HG02678 (cell line): Measurements from ENCODE around the gene NR1H2.
"Not testable (repeated sequence)": the region's sequence is repeated elsewhere in the genome, so short reads cannot be mapped to it uniquely, and the experiment has no call there.

Experiments
- ATAC-seq: cut with Tn5 transposase; IDR thresholded peaks from one replicate; pipeline ENCODE4 v1.9.1; 2021; ENCODE audit warnings: mild to moderate bottlenecking, moderate library complexity; ENCODE audit not compliant: unreplicated experiment

Gene NR1H2

GRCh38 chr19:50344661-50345318, 31.5 kb upstream of the NR1H2 start:
- ATAC-seq = peak; percentile 42

- not testable (repeated sequence) for ATAC-seq
Measured at GRCh38 chr19:50347089-50347581, 29.1 kb upstream of the NR1H2 start.

GRCh38 chr19:50349277-50350057, 26.8 kb upstream of the NR1H2 start:
- no peak for ATAC-seq

- ATAC-seq = no peak
Measured at GRCh38 chr19:50352242-50352641, 24.0 kb upstream of the NR1H2 start.

GRCh38 chr19:50353487-50353880, 22.8 kb upstream of the NR1H2 start:
- ATAC-seq = not testable (repeated sequence)

GRCh38 chr19:50356691-50357177, 19.5 kb upstream of the NR1H2 start:
- ATAC-seq = no peak

GRCh38 chr19:50357178-50358100, 18.8 kb upstream of the NR1H2 start:
- ATAC-seq = peak; percentile 50

- no peak for ATAC-seq
Measured at GRCh38 chr19:50358483-50359327, 17.6 kb upstream of the NR1H2 start.

- no peak for ATAC-seq
Measured at GRCh38 chr19:50359328-50359818, 16.9 kb upstream of the NR1H2 start.

- no peak for ATAC-seq
Measured at GRCh38 chr19:50361290-50362029, 14.8 kb upstream of the NR1H2 start.

GRCh38 chr19:50362030-50362412, 14.2 kb upstream of the NR1H2 start:
- no peak for ATAC-seq

- ATAC-seq = no peak
Measured at GRCh38 chr19:50362656-50363424, 13.4 kb upstream of the NR1H2 start.

GRCh38 chr19:50365434-50366306, 10.6 kb upstream of the NR1H2 start, which contains the start of gene NAPSA:
Gene NAPSA (minus strand): TSS chr19:50365639. CDS start chr19:50365621, 18 bp downstream.
- no peak for ATAC-seq

- ATAC-seq = no peak
Measured at GRCh38 chr19:50368649-50369570, 7.3 kb upstream of the NR1H2 start.

- no peak for ATAC-seq
Measured at GRCh38 chr19:50371914-50372475, 4.3 kb upstream of the NR1H2 start.

- peak; percentile 16 for ATAC-seq
Measured at GRCh38 chr19:50377051-50377461, 799 bp downstream of the NR1H2 start.
